IMR-90 (cell line): ENCODE results near the gene CAMK4. TPM values are rescaled to one million over a fixed set of nuclear protein-coding genes. Genes with fewer than 3 reads are reported as not detected.

Source experiments
- ATAC-seq: fragments of 200-7000 bp; cut with Tn5 transposase; 2 replicates; pipeline ENCODE4 v1.9.1; 2020; ENCODE audit warnings: low read depth, mild to moderate bottlenecking, moderate library complexity
- BruUV-seq: library from RNA; stranded (reverse); fragments of 400-500 nt; replicated peaks from 2 replicates; lab custom pipeline; 2021; lab: Mats Ljungman, UMichigan
- CTCF ChIA-PET: fragments of 300-600 bp; formaldehyde crosslinking; extraction: SDS; loops from one replicate; lab custom pipeline; 2021; ENCODE audit warnings: antibody characterized with exemption; lab: Yijun Ruan, JAX
- POLR2A ChIA-PET: fragments of 300-600 bp; sonication (Branson Sonifier 250); formaldehyde crosslinking; loops from one replicate; lab custom pipeline; 2022; ENCODE audit warnings: antibody characterized with exemption; ENCODE audit not compliant: unreplicated experiment; lab: Charles Lee
- DNase-seq: peaks from one replicate; pipeline ENCODE4 v3.0.0; 2013
- H2AFZ ChIP-seq: replicated peaks from 2 replicates; pipeline ENCODE3; 2013; ENCODE audit warnings: low read length, mild to moderate bottlenecking; ENCODE audit not compliant: poor library complexity
- H2AK5ac ChIP-seq: 2 replicates; pipeline ENCODE4 v1.6.1; 2013; ENCODE audit warnings: low read depth, low read length, inconsistent platforms
- H2AK9ac ChIP-seq: replicated peaks from 2 replicates; pipeline ENCODE3; 2013; ENCODE audit warnings: mild to moderate bottlenecking, low read depth, low read length, moderate library complexity; ENCODE audit not compliant: poor library complexity
- H2BK120ac ChIP-seq: 2 replicates; pipeline ENCODE4 v1.6.1; 2013; ENCODE audit warnings: low read depth, low read length, inconsistent platforms
- H2BK15ac ChIP-seq: 3 replicates; pipeline ENCODE4 v1.6.1; 2013; ENCODE audit warnings: low read depth, low read length, inconsistent platforms
- H2BK20ac ChIP-seq: 2 replicates; pipeline ENCODE4 v1.6.1; 2013; ENCODE audit warnings: low read depth, mild to moderate bottlenecking, inconsistent platforms, low read length, moderate library complexity
- H2BK5ac ChIP-seq: 2 replicates; pipeline ENCODE4 v1.6.1; 2013; ENCODE audit warnings: mild to moderate bottlenecking, low read depth, low read length, inconsistent platforms; ENCODE audit not compliant: poor library complexity, severe bottlenecking
- H3K14ac ChIP-seq: replicated peaks from 2 replicates; pipeline ENCODE4 v1.6.1; 2013; ENCODE audit warnings: low read depth, low read length, inconsistent platforms
- H3K18ac ChIP-seq: 2 replicates; pipeline ENCODE4 v1.6.1; 2013; ENCODE audit warnings: low read depth, low read length, control low read depth
- H3K23ac ChIP-seq: 2 replicates; pipeline ENCODE4 v1.6.1; 2013; ENCODE audit warnings: low read depth, low read length, inconsistent platforms
- H3K27ac ChIP-seq: 2 replicates; pipeline ENCODE4 v1.5.1; 2013; ENCODE audit warnings: mild to moderate bottlenecking, control low read depth, low read length; ENCODE audit not compliant: insufficient read depth
- H3K27me3 ChIP-seq: 2 replicates; pipeline ENCODE4 v1.6.1; 2013; ENCODE audit warnings: low read length; ENCODE audit not compliant: control insufficient read depth, insufficient read depth
- H3K36me3 ChIP-seq: 2 replicates; pipeline ENCODE4 v1.6.1; 2013; ENCODE audit warnings: low read length, mixed read lengths; ENCODE audit not compliant: control insufficient read depth, insufficient read depth
- H3K4ac ChIP-seq: 2 replicates; pipeline ENCODE4 v1.6.1; 2013; ENCODE audit warnings: low read depth, low read length, inconsistent platforms
- H3K4me1 ChIP-seq: 2 replicates; pipeline ENCODE4 v1.6.1; 2013; ENCODE audit warnings: low read length, mixed read lengths; ENCODE audit not compliant: control insufficient read depth, insufficient read depth
- H3K4me2 ChIP-seq: 2 replicates; pipeline ENCODE4 v1.6.1; 2013; ENCODE audit warnings: low read depth, mild to moderate bottlenecking, control low read depth, low read length, moderate library complexity
- H3K4me3 ChIP-seq: 2 replicates; pipeline ENCODE4 v1.5.1; 2013; ENCODE audit warnings: low read depth, mild to moderate bottlenecking, control low read depth, low read length, moderate library complexity; ENCODE audit not compliant: insufficient read depth
- H3K56ac ChIP-seq: 2 replicates; pipeline ENCODE4 v1.6.1; 2013; ENCODE audit warnings: low read length, inconsistent platforms; ENCODE audit not compliant: insufficient read depth; ENCODE audit errors: extremely low read depth
- H3K79me1 ChIP-seq, 2 experiments: 2 replicates each; pipeline ENCODE4 v1.6.1; 2013; ENCODE audit warnings: low read length in 2 of 2, inconsistent platforms in 1 of 2, low read depth in 1 of 2
- H3K9ac ChIP-seq: 2 replicates; pipeline ENCODE4 v1.6.1; 2013; ENCODE audit warnings: low read depth, low read length, control low read depth
- H3K9me1 ChIP-seq: 2 replicates; pipeline ENCODE4 v1.6.1; 2013; ENCODE audit warnings: low read length, inconsistent platforms; ENCODE audit not compliant: insufficient read depth
- H3K9me3 ChIP-seq: 2 replicates; pipeline ENCODE4 v1.6.1; 2013; ENCODE audit warnings: low read length; ENCODE audit not compliant: control insufficient read depth, insufficient read depth
- H4K20me1 ChIP-seq: 2 replicates; pipeline ENCODE4 v1.6.1; 2013; ENCODE audit warnings: low read length, inconsistent platforms; ENCODE audit not compliant: insufficient read depth
- H4K5ac ChIP-seq: 2 replicates; pipeline ENCODE4 v1.6.1; 2013; ENCODE audit warnings: mild to moderate bottlenecking, low read depth, low read length, control low read depth
- H4K8ac ChIP-seq, 2 experiments: 2 replicates each; pipeline ENCODE4 v1.6.1; 2013; ENCODE audit warnings: low read depth in 2 of 2, low read length in 2 of 2, control low read depth in 1 of 2, inconsistent platforms in 1 of 2
- H4K91ac ChIP-seq: 2 replicates; pipeline ENCODE4 v1.6.1; 2013; ENCODE audit warnings: low read depth, low read length, inconsistent platforms; ENCODE audit not compliant: insufficient read depth
- BHLHE40 ChIP-seq: fragments of 150-350 bp; IDR thresholded peaks from 2 replicates; pipeline ENCODE4 v1.6.1; 2016; ENCODE audit warnings: mild to moderate bottlenecking, low read depth, low read length
- CEBPB ChIP-seq: IDR thresholded peaks from 2 replicates; pipeline ENCODE4 v1.6.1; 2012; ENCODE audit warnings: low read depth, low read length, improper control_type of control experiment
- CHD1 ChIP-seq: IDR thresholded peaks from 2 replicates; pipeline ENCODE4 v1.6.1; 2012; ENCODE audit warnings: low read depth, low read length, improper control_type of control experiment
- ELK1 ChIP-seq: fragments of 150-350 bp; IDR thresholded peaks from 2 replicates; pipeline ENCODE4 v1.6.1; 2016; ENCODE audit warnings: low read depth, mild to moderate bottlenecking, low read length, moderate library complexity, borderline replicate concordance
- FOS ChIP-seq: fragments of 150-350 bp; IDR thresholded peaks from 2 replicates; pipeline ENCODE4 v1.6.1; 2016; ENCODE audit warnings: low read depth, low read length
- MAFK ChIP-seq: IDR thresholded peaks from 2 replicates; pipeline ENCODE4 v1.6.1; 2012; ENCODE audit warnings: low read depth, low read length, improper control_type of control experiment
- MAZ ChIP-seq: IDR thresholded peaks from 2 replicates; pipeline ENCODE4 v1.6.1; 2012; ENCODE audit warnings: low read depth, mild to moderate bottlenecking, low read length, improper control_type of control experiment, moderate library complexity, borderline replicate concordance
- MXI1 ChIP-seq: IDR thresholded peaks from 2 replicates; pipeline ENCODE4 v1.6.1; 2012; ENCODE audit warnings: low read depth, mild to moderate bottlenecking, low read length, moderate library complexity, borderline replicate concordance
- NFE2L2 ChIP-seq: fragments of 150-350 bp; IDR thresholded peaks from 2 replicates; pipeline ENCODE4 v1.6.1; 2016; ENCODE audit warnings: low read depth, mild to moderate bottlenecking, low read length
- POLR2A ChIP-seq: IDR thresholded peaks from 2 replicates; pipeline ENCODE4 v1.6.1; 2012; ENCODE audit warnings: mild to moderate bottlenecking, low read depth, low read length
- RAD21 ChIP-seq: IDR thresholded peaks from 2 replicates; pipeline ENCODE4 v1.6.1; 2012; ENCODE audit warnings: low read length, improper control_type of control experiment
- RCOR1 ChIP-seq: IDR thresholded peaks from 2 replicates; pipeline ENCODE4 v1.6.1; 2012; ENCODE audit warnings: mild to moderate bottlenecking, low read length, improper control_type of control experiment; ENCODE audit not compliant: insufficient replicate concordance
- RFX5 ChIP-seq: IDR thresholded peaks from 2 replicates; pipeline ENCODE4 v1.8.0; 2012; ENCODE audit warnings: low read depth, mild to moderate bottlenecking, low read length, moderate library complexity
- SMC3 ChIP-seq: fragments of 150-350 bp; IDR thresholded peaks from 2 replicates; pipeline ENCODE4 v1.6.1; 2016; ENCODE audit warnings: low read depth, mild to moderate bottlenecking, antibody characterized with exemption, low read length, moderate library complexity
- WGBS, 2 experiments: methylation state at CpG; one replicate each; pipeline versions ENCODE4 v1.1.5 to v1.1.7; 2013; ENCODE audit warnings: missing lambda C conversion rate in 2 of 2; ENCODE audit not compliant: insufficient read length in 1 of 2; ENCODE audit errors: extremely low coverage in 2 of 2; 5-methylcytosine and 5-hydroxymethylcytosine counted together
- dilution Hi-C: fragments of 300-500 bp; cut with HindIII; formaldehyde crosslinking; loops from one replicate; pipeline ENCODE4 v1.14.3; 2018; ENCODE audit warnings: low sequenced_read_pairs; ENCODE audit not compliant: unreplicated experiment
- in situ Hi-C: fragments of 300-500 bp; cut with MboI; formaldehyde crosslinking; loops from 3 replicates; pipeline ENCODE4 v1.14.3; 2019; ENCODE audit warnings: low sequenced_read_pairs, inconsistent platforms, mixed read lengths
- intact Hi-C: fragments of 100-400 bp; cut with micrococcal nuclease; formaldehyde crosslinking; loops from 2 replicates; pipeline ENCODE4 v1.10.0; 2022
- polyA plus RNA-seq, 3 experiments: library from polyadenylated mRNA; depleted of rRNA; stranded (reverse); fragments of >200 nt; gene quantifications; 2 replicates each; pipeline ENCODE4 v1.2.3, GENCODE V29; 2012; ENCODE audit warnings: low replicate concordance in 1 of 3
- total RNA-seq: library from RNA; depleted of rRNA; stranded (reverse); fragments of >200 nt; gene quantifications from 2 replicates; pipeline ENCODE4 v1.2.3, GENCODE V29; 2012
- TF ChIP-seq, protein P1 (sequence below): fragments of 150-350 bp; IDR thresholded peaks from 2 replicates; pipeline ENCODE4 v1.6.1; 2017; ENCODE audit warnings: mild to moderate bottlenecking, antibody characterized with exemption, low read length, low read depth

Gene CAMK4
- total and polyA plus RNA-seq, 2 of the 4 experiments (the other 2 are of a cell fraction), result 3.7 to 4.8 TPM

GRCh38 chr5:111422747-111423720 is 198.8 kb downstream of the CAMK4 start (continued):
- no peak for TF ChIP-seq MXI1

DNA sequence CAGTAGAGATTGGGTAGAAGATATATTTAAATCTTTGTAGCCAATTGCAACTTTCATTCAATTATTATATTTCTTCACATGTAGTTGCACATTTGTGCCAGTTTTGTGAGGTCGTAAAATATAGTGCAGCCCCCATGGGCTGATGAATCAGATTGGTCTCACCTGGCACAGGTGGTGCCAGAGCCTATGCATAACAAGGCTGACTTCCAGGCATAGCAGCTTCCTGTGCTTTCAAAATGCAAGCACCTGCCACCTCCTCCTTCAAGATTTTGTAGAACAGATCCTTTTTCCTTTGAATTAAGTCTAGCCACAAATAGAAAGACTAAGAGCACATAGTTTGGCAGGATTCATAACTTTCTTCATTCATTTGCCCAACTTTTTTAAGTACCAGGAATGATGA is 201.0 kb downstream of the CAMK4 start:
- CTCF ChIA-PET, result no interaction called here
- H3K9ac ChIP-seq, result no peak overlapping the region
- no peak overlapping the region for H2AK9ac ChIP-seq
- no peak overlapping the region for H3K4me2 ChIP-seq
- H3K27ac ChIP-seq, result no peak overlapping the region
- DNase-seq, result no peak
- H4K5ac ChIP-seq, result no peak overlapping the region
- H2BK120ac ChIP-seq, result no peak overlapping the region
- in situ Hi-C loops, result no loop called here
- no peak overlapping the region for H3K23ac ChIP-seq
- no peak overlapping the region for H2BK5ac ChIP-seq
- dilution Hi-C loops, result no loop called here
- H3K9me1 ChIP-seq, result no peaks in the 10 kb centered on the region
- no peaks in the 10 kb centered on the region for H3K9me3 ChIP-seq
- H4K8ac ChIP-seq, result no peak overlapping the region
- H3K4me1 ChIP-seq, result no peaks in the 10 kb centered on the region
- intact Hi-C loops, result no loop called here
- H3K27me3 ChIP-seq, result no peaks in the 10 kb centered on the region
- H2BK20ac ChIP-seq, result no peak overlapping the region
- H4K20me1 ChIP-seq, result no peaks in the 10 kb centered on the region
- H3K4me3 ChIP-seq, result no peak overlapping the region
- H3K14ac ChIP-seq, result no peak overlapping the region
- no CpG with 5 or more reads among the region's 1 CpG for WGBS, 2 experiments
- ATAC-seq, result no peak
- POLR2A ChIA-PET, result no interaction called here
- H3K79me1 ChIP-seq, result no peaks in the 10 kb centered on the region
- no peak overlapping the region for H3K18ac ChIP-seq
- H3K56ac ChIP-seq, result no peak overlapping the region
- H3K36me3 ChIP-seq, result no peaks in the 10 kb centered on the region
- no peak overlapping the region for H2BK15ac ChIP-seq
- no peak overlapping the region for H3K4ac ChIP-seq
- no peak overlapping the region for H2AFZ ChIP-seq
- BruUV-seq, result no TSS peak
- H4K91ac ChIP-seq, result no peak overlapping the region
- H2AK5ac ChIP-seq, result no peak overlapping the region
- TF ChIP-seq CEBPB (no peak), MAFK (no peak), RFX5 (no peak), POLR2A (no peak), MXI1 (no peak), NFE2L2 (no peak), RAD21 (no peak), CHD1 (no peak), ELK1 (no peak), FOS (no peak), RCOR1 (no peak), MAZ (no peak), SMC3 (no peak), BHLHE40 (no peak)
- TF ChIP-seq, protein P1, sequence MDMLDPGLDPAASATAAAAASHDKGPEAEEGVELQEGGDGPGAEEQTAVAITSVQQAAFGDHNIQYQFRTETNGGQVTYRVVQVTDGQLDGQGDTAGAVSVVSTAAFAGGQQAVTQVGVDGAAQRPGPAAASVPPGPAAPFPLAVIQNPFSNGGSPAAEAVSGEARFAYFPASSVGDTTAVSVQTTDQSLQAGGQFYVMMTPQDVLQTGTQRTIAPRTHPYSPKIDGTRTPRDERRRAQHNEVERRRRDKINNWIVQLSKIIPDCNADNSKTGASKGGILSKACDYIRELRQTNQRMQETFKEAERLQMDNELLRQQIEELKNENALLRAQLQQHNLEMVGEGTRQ, result no peak
